Large intestine (tissue), 3 donors: ENCODE data around the gene TEP1. TPM values are rescaled to one million over a fixed set of nuclear protein-coding genes. Genes with fewer than 3 reads are reported as not detected.
A peak's percentile ranks its signal among the peaks of the same experiment; 100 is the strongest.
"Not testable (repeated sequence)": the region's sequence is repeated elsewhere in the genome, so short reads cannot be mapped to it uniquely, and the experiment has no call there.

Experiments
- DNase-seq, 2 donors: peaks; one replicate each; pipeline versions ENCODE4 v3.0.0 to v3.0.0-alpha.2; 2013
- H3K27ac ChIP-seq: one replicate; pipeline ENCODE4 v1.5.1; 2013; ENCODE audit warnings: low read length
- H3K27me3 ChIP-seq: 2 replicates; pipeline ENCODE4 v1.6.1; 2013; ENCODE audit warnings: low read length; ENCODE audit not compliant: control insufficient read depth, insufficient read depth
- H3K36me3 ChIP-seq: 2 replicates; pipeline ENCODE4 v1.6.1; 2013; ENCODE audit warnings: low read length; ENCODE audit not compliant: control insufficient read depth, insufficient read depth
- H3K4me1 ChIP-seq: one replicate; pipeline ENCODE4 v1.6.1; 2013; ENCODE audit warnings: low read length; ENCODE audit not compliant: control insufficient read depth, insufficient read depth
- H3K4me3 ChIP-seq: one replicate; pipeline ENCODE4 v1.5.1; 2013; ENCODE audit warnings: low read length
- H3K9me3 ChIP-seq: one replicate; pipeline ENCODE4 v1.6.1; 2013; ENCODE audit warnings: mild to moderate bottlenecking, low read depth, low read length, moderate library complexity; ENCODE audit not compliant: control insufficient read depth
- WGBS: methylation state at CpG from one replicate; pipeline ENCODE4 v1.1.5; 2013; ENCODE audit warnings: low lambda C conversion rate; ENCODE audit not compliant: insufficient coverage; 5-methylcytosine and 5-hydroxymethylcytosine counted together
- polyA plus RNA-seq: library from polyadenylated mRNA; unstranded; fragments of 120-200 nt; gene quantifications from one replicate; pipeline ENCODE4 v1.2.1, GENCODE V29; 2013

The TEP1 gene
- polyA plus RNA-seq, 1 donor = 98.8 TPM

GRCh38 chr14:20452831-20453230, 39.5 kb upstream of the TEP1 start:
- not testable (repeated sequence) for H3K27ac ChIP-seq, DNase-seq, H3K4me1 ChIP-seq, H3K27me3 ChIP-seq, H3K9me3 ChIP-seq, H3K4me3 ChIP-seq
- peaks cover 57% of the 10 kb centered on the region for H3K36me3 ChIP-seq
- no CpG with 5 or more reads among the region's 8 CpGs for WGBS

- Histone ChIP-seq H3K27me3 (no peaks in the 10 kb centered on the region), H3K4me3 (no peak overlapping the region), H3K36me3 (peaks cover 66% of the 10 kb centered on the region), H3K9me3 (peaks cover 5% of the 10 kb centered on the region), H3K4me1 (peaks cover 5% of the 10 kb centered on the region), H3K27ac (no peak overlapping the region)
- no CpG with 5 or more reads among the region's 5 CpGs for WGBS
- DNase-seq = no peak
These were observed 33.6 kb upstream of the TEP1 start for GRCh38 chr14:20446889-20447288.

- not testable (repeated sequence) for H3K9me3 ChIP-seq, H3K27me3 ChIP-seq, DNase-seq, H3K4me1 ChIP-seq, H3K27ac ChIP-seq, H3K4me3 ChIP-seq
- H3K36me3 ChIP-seq = peaks cover 36% of the 10 kb centered on the region
- WGBS = no CpG with 5 or more reads among the region's 4 CpGs
These were observed 30.3 kb upstream of the TEP1 start for GRCh38 chr14:20443650-20444049.

- no CpG with 5 or more reads among the region's 2 CpGs for WGBS
- Histone ChIP-seq H3K27ac (no peak overlapping the region), H3K36me3 (peaks cover 14% of the 10 kb centered on the region), H3K4me3 (no peak overlapping the region), H3K4me1 (peaks cover 8% of the 10 kb centered on the region), H3K9me3 (peaks cover 5% of the 10 kb centered on the region), H3K27me3 (no peaks in the 10 kb centered on the region)
- DNase-seq = no peak
These were observed 28.2 kb upstream of the TEP1 start for GRCh38 chr14:20441461-20441860.

GRCh38 chr14:20440882-20441281, 27.6 kb upstream of the TEP1 start:
- Histone ChIP-seq H3K4me1 (peaks cover 8% of the 10 kb centered on the region), H3K27me3 (no peaks in the 10 kb centered on the region), H3K27ac (no peak overlapping the region), H3K36me3 (peaks cover 8% of the 10 kb centered on the region), H3K9me3 (peaks cover 5% of the 10 kb centered on the region), H3K4me3 (no peak overlapping the region)
- WGBS = no CpG with 5 or more reads among the region's 5 CpGs
- no peak for DNase-seq

GRCh38 chr14:20440465-20440864, 27.2 kb upstream of the TEP1 start:
- Histone ChIP-seq H3K27ac (no peak overlapping the region), H3K36me3 (peaks cover 7% of the 10 kb centered on the region), H3K4me1 (peaks cover 8% of the 10 kb centered on the region), H3K27me3 (peaks cover 1% of the 10 kb centered on the region), H3K9me3 (peaks cover 5% of the 10 kb centered on the region), H3K4me3 (no peak overlapping the region)
- WGBS = no CpG with 5 or more reads among the region's 5 CpGs
- no peak for DNase-seq

- WGBS = no CpG with 5 or more reads among the region's 7 CpGs
- no peak for DNase-seq
- H3K27me3 ChIP-seq = peaks cover 7% of the 10 kb centered on the region
- H3K36me3 ChIP-seq = no peaks in the 10 kb centered on the region
- peaks cover 12% of the 10 kb centered on the region for H3K4me1 ChIP-seq
- no peak overlapping the region for H3K27ac ChIP-seq
- H3K4me3 ChIP-seq = no peak overlapping the region
- H3K9me3 ChIP-seq = peaks cover 5% of the 10 kb centered on the region
These were observed 25.4 kb upstream of the TEP1 start for GRCh38 chr14:20438664-20439063.

- H3K9me3 ChIP-seq = no peaks in the 10 kb centered on the region
- peaks cover 6% of the 10 kb centered on the region for H3K4me1 ChIP-seq
- peaks cover 7% of the 10 kb centered on the region for H3K27me3 ChIP-seq
- H3K36me3 ChIP-seq = no peaks in the 10 kb centered on the region
- WGBS = 100% methylated on average over 2 of the region's 4 CpGs
- H3K4me3 ChIP-seq = no peak overlapping the region
- no peak overlapping the region for H3K27ac ChIP-seq
- DNase-seq = no peak
These were observed 23.1 kb upstream of the TEP1 start for GRCh38 chr14:20436363-20436755.

GRCh38 chr14:20435582-20436362, 22.5 kb upstream of the TEP1 start, which contains the start of gene KLHL33:
KLHL33 (minus strand) TSS chr14:20436166; CDS start chr14:20435811, 355 bp downstream.
- Histone ChIP-seq H3K36me3 (no peaks in the 10 kb centered on the region), H3K4me3 (peak within 1 kb of the TSS; percentile 38), H3K9me3 (no peaks in the 10 kb centered on the region), H3K4me1 (peaks cover 6% of the 10 kb centered on the region), H3K27me3 (peaks cover 7% of the 10 kb centered on the region), H3K27ac (no peak within 1 kb of the TSS)
- WGBS = no CpG with 5 or more reads among the region's 17 CpGs
- DNase-seq = no peak

GRCh38 chr14:20434701-20435581, 21.6 kb upstream of the TEP1 start:
- H3K4me1 ChIP-seq = peaks cover 4% of the 10 kb centered on the region
- peak overlapping the region; percentile 38 for H3K4me3 ChIP-seq
- peaks cover 7% of the 10 kb centered on the region for H3K27me3 ChIP-seq
- WGBS = no CpG with 5 or more reads among the region's 44 CpGs
- no peaks in the 10 kb centered on the region for H3K36me3 ChIP-seq
- no peak overlapping the region for H3K27ac ChIP-seq
- DNase-seq = peak in 1 of 2 donors; percentile 41
- no peaks in the 10 kb centered on the region for H3K9me3 ChIP-seq
